PC-9 (cell line): ENCODE data around the gene LDLRAD3. TPM values are rescaled to one million over a fixed set of nuclear protein-coding genes. Genes with fewer than 3 reads are reported as not detected.

Experiments
- BruUV-seq: library from RNA; stranded (reverse); fragments of 400-500 nt; replicated peaks from 2 replicates; lab custom pipeline; 2021; lab: Mats Ljungman, UMichigan
- CTCF ChIA-PET: fragments of 300-600 bp; sonication (Branson Sonifier 250); formaldehyde crosslinking; loops from one replicate; lab custom pipeline; 2022; ENCODE audit warnings: antibody characterized with exemption; lab: Charles Lee
- POLR2A ChIA-PET: fragments of 300-600 bp; sonication (Branson Sonifier 250); formaldehyde crosslinking; loops from one replicate; lab custom pipeline; 2022; ENCODE audit warnings: antibody characterized with exemption; ENCODE audit not compliant: unreplicated experiment; lab: Charles Lee
- DNase-seq, 2 experiments: peaks; one replicate each; pipeline versions ENCODE4 v3.0.0 to v3.0.0-alpha.2; 2015 to 2022; ENCODE audit warnings: mixed read lengths in 1 of 2
- H2AFZ ChIP-seq: fragments of 200-600 bp; sonication (generic); 2 replicates; pipeline ENCODE4 v1.8.1; 2017; ENCODE audit warnings: antibody characterized with exemption
- H3F3A ChIP-seq: fragments of 200-600 bp; sonication (generic); 2 replicates; pipeline ENCODE4 v1.8.1; 2017; ENCODE audit warnings: antibody characterized with exemption, mild to moderate bottlenecking, low read depth; ENCODE audit not compliant: insufficient read depth
- H3K27ac ChIP-seq: fragments of 200-600 bp; sonication (generic); 2 replicates; pipeline ENCODE4 v1.6.1; 2016; ENCODE audit warnings: mixed run types
- H3K27me3 ChIP-seq: fragments of 200-600 bp; sonication (generic); 2 replicates; pipeline ENCODE4 v1.6.1; 2016; ENCODE audit warnings: low read depth, mixed run types; ENCODE audit not compliant: insufficient read depth
- H3K36me3 ChIP-seq: fragments of 200-600 bp; sonication (generic); 2 replicates; pipeline ENCODE4 v1.6.1; 2016; ENCODE audit warnings: low read depth, mixed run types
- H3K4me1 ChIP-seq: fragments of 200-600 bp; sonication (generic); replicated peaks from 2 replicates; pipeline ENCODE4 v1.6.1; 2016; ENCODE audit warnings: mixed run types; ENCODE audit not compliant: insufficient read depth
- H3K4me2 ChIP-seq: fragments of 200-600 bp; sonication (generic); 2 replicates; pipeline ENCODE4 v1.6.1; 2017; ENCODE audit warnings: mixed run types
- H3K4me3 ChIP-seq: fragments of 200-600 bp; sonication (generic); 2 replicates; pipeline ENCODE4 v1.6.1; 2016; ENCODE audit warnings: mixed run types
- H3K79me2 ChIP-seq: fragments of 200-600 bp; sonication (generic); 2 replicates; pipeline ENCODE4 v1.6.1; 2017; ENCODE audit warnings: low read depth, mixed run types
- H3K9me2 ChIP-seq: fragments of 200-600 bp; sonication (generic); 2 replicates; pipeline ENCODE4 v1.8.1; 2017; ENCODE audit warnings: mild to moderate bottlenecking; ENCODE audit not compliant: insufficient read depth
- H3K9me3 ChIP-seq: fragments of 200-600 bp; sonication (generic); 2 replicates; pipeline ENCODE4 v1.8.1; 2016; ENCODE audit warnings: low read depth; ENCODE audit not compliant: insufficient read depth
- H4K20me1 ChIP-seq: fragments of 200-600 bp; sonication (generic); 2 replicates; pipeline ENCODE4 v1.8.1; 2017; ENCODE audit not compliant: insufficient read depth
- EZH2 ChIP-seq: fragments of 200-600 bp; sonication (generic); IDR thresholded peaks from 2 replicates; pipeline ENCODE4 v1.8.0; 2017; ENCODE audit warnings: antibody characterized with exemption, low read depth
- intact Hi-C: fragments of 100-400 bp; cut with micrococcal nuclease; formaldehyde crosslinking; loops from one replicate; pipeline ENCODE4 v1.10.0; 2022; ENCODE audit not compliant: unreplicated experiment
- total RNA-seq: library from RNA; stranded (reverse); gene quantifications from 2 replicates; pipeline ENCODE4 v1.2.3, GENCODE V29; 2021
- TF ChIP-seq, protein P1 (sequence below): fragments of 200-600 bp; sonication (generic); conservative IDR thresholded peaks from 2 replicates; pipeline ENCODE4 v1.6.1; 2017; ENCODE audit warnings: mixed run types, antibody characterized with exemption, mild to moderate bottlenecking, moderate library complexity

LDLRAD3 gene
- total RNA-seq, 1 experiment from 2014 or later = 15.9 TPM

DNA sequence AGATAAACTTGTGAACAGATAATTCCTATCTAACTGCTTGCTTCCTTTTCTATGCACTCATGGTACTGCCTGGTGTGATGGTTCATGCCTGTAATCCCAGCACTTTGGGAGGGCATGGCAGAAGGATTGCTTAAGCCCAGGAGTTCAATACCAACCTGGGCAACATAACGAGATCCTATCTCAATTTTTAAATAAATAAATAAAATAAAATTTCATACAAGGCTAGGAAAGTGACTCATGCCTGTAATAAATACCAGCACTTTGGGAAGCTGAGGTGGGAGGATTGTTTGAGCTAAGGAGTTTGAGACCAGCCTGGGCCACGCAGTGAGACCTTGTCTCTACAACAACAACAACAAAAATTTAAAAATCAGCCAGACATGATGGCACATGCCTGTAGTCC is 178.8 kb downstream of the LDLRAD3 start:
- Histone ChIP-seq H2AFZ (no peak overlapping the region), H3F3A (no peaks in the 10 kb centered on the region; the same call in 1 of the 2 replicates), H3K79me2 (no peaks in the 10 kb centered on the region), H3K27me3 (no peaks in the 10 kb centered on the region), H3K9me2 (no peaks in the 10 kb centered on the region), H3K4me2 (no peak overlapping the region), H3K9me3 (no peaks in the 10 kb centered on the region), H3K36me3 (no peaks in the 10 kb centered on the region), H3K27ac (no peak overlapping the region), H3K4me3 (no peak overlapping the region), H4K20me1 (no peaks in the 10 kb centered on the region), H3K4me1 (no peaks in the 10 kb centered on the region)
- intact Hi-C loops = no loop called here
- no TSS peak for BruUV-seq
- ChIA-PET POLR2A (no interaction called here), CTCF (no interaction called here)
- no peak for TF ChIP-seq EZH2
- TF ChIP-seq, protein P1, sequence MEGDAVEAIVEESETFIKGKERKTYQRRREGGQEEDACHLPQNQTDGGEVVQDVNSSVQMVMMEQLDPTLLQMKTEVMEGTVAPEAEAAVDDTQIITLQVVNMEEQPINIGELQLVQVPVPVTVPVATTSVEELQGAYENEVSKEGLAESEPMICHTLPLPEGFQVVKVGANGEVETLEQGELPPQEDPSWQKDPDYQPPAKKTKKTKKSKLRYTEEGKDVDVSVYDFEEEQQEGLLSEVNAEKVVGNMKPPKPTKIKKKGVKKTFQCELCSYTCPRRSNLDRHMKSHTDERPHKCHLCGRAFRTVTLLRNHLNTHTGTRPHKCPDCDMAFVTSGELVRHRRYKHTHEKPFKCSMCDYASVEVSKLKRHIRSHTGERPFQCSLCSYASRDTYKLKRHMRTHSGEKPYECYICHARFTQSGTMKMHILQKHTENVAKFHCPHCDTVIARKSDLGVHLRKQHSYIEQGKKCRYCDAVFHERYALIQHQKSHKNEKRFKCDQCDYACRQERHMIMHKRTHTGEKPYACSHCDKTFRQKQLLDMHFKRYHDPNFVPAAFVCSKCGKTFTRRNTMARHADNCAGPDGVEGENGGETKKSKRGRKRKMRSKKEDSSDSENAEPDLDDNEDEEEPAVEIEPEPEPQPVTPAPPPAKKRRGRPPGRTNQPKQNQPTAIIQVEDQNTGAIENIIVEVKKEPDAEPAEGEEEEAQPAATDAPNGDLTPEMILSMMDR = no peak
- no peak for DNase-seq

GRCh38 chr11:36123336-36124101 is 179.7 kb downstream of the LDLRAD3 start:
- Histone ChIP-seq H3K27me3 (no peaks in the 10 kb centered on the region), H3K4me1 (no peaks in the 10 kb centered on the region), H3K9me3 (no peaks in the 10 kb centered on the region), H3K9me2 (no peaks in the 10 kb centered on the region), H3K4me2 (no peak overlapping the region), H4K20me1 (no peaks in the 10 kb centered on the region), H3K79me2 (no peaks in the 10 kb centered on the region), H3K27ac (no peak overlapping the region), H3K36me3 (no peaks in the 10 kb centered on the region), H3F3A (no peaks in the 10 kb centered on the region; the same call in 1 of the 2 replicates), H3K4me3 (no peak overlapping the region), H2AFZ (no peak overlapping the region)
- DNase-seq = no peak
- ChIA-PET CTCF (no interaction called here), POLR2A (interaction anchor here (0.5 to 0.6 kb wide), 2 partner anchors 245 to 1092 kb away, joined by 3 to 5 read pairs; no protein-coding TSS in a partner anchor)
- intact Hi-C loops = no loop called here
- TF ChIP-seq, protein P1 = no peak
- no peak for TF ChIP-seq EZH2
- no TSS peak for BruUV-seq

DNA sequence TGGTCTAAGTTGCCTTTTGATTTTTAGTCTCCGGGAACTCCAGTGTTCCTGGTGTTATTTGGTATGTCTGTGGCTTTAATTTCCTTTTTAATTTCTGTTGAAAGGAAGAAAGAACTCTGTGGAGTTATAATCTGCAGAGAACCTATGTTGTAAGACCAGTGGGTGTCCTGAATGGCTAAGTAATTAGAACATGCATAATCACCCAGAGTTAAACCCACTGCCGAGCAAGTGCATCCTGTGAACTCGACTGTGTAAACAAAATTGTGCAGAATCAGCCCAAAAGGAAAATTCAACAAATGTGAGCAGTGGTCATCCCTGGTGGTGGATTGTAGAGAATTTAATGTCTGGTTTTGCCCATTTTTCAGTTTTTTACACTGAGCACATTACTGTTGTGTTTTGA is 182.8 kb downstream of the LDLRAD3 start:
- Histone ChIP-seq H3F3A (no peaks in the 10 kb centered on the region; the same call in 1 of the 2 replicates), H3K9me3 (no peaks in the 10 kb centered on the region), H3K4me1 (no peaks in the 10 kb centered on the region), H2AFZ (no peak overlapping the region), H3K36me3 (no peaks in the 10 kb centered on the region), H3K79me2 (no peaks in the 10 kb centered on the region), H4K20me1 (no peaks in the 10 kb centered on the region), H3K27ac (no peak overlapping the region), H3K27me3 (no peaks in the 10 kb centered on the region), H3K4me3 (no peak overlapping the region), H3K9me2 (no peaks in the 10 kb centered on the region), H3K4me2 (no peak overlapping the region)
- intact Hi-C loops = no loop called here
- POLR2A ChIA-PET = no interaction called here
- TF ChIP-seq EZH2 = no peak
- TF ChIP-seq, protein P1 = no peak
- no TSS peak for BruUV-seq
- DNase-seq = no peak
- CTCF ChIA-PET = no interaction called here
